Osteocyte (in vitro differentiated cells): ENCODE measurements around the gene DDA1. TPM values are rescaled to one million over a fixed set of nuclear protein-coding genes. Genes with fewer than 3 reads are reported as not detected.
A peak's percentile ranks its signal among the peaks of the same experiment; 100 is the strongest.

Source experiments
- DNase-seq: peaks from one replicate; pipeline ENCODE4 v3.0.0; 2021; ENCODE audit warnings: mixed read lengths; ENCODE audit not compliant: unreplicated experiment; ENCODE audit errors: extremely low spot score
- H3K27ac Mint-ChIP-seq: one replicate; pipeline ENCODE4 v1.8.0; 2021; ENCODE audit warnings: mild to moderate bottlenecking, mixed read lengths; ENCODE audit not compliant: unreplicated experiment
- H3K27me3 Mint-ChIP-seq: one replicate; pipeline ENCODE4 v1.8.0; 2021; ENCODE audit warnings: mixed read lengths; ENCODE audit not compliant: unreplicated experiment
- H3K36me3 Mint-ChIP-seq: one replicate; pipeline ENCODE4 v1.8.0; 2021; ENCODE audit warnings: mixed read lengths; ENCODE audit not compliant: unreplicated experiment
- H3K4me1 Mint-ChIP-seq: one replicate; pipeline ENCODE4 v1.8.0; 2021; ENCODE audit warnings: mixed read lengths; ENCODE audit not compliant: unreplicated experiment
- H3K4me3 Mint-ChIP-seq: one replicate; pipeline ENCODE4 v1.8.0; 2021; ENCODE audit warnings: mild to moderate bottlenecking, moderate library complexity, mixed read lengths; ENCODE audit not compliant: unreplicated experiment
- H3K9me3 Mint-ChIP-seq: one replicate; pipeline ENCODE4 v1.8.0; 2021; ENCODE audit warnings: mixed read lengths; ENCODE audit not compliant: unreplicated experiment
- total RNA-seq: library from RNA; stranded (reverse); gene quantifications from 2 replicates; pipeline ENCODE4 v1.2.1, GENCODE V29; 2021
- TF ChIP-seq, protein P1 (sequence below): fragments of 200-600 bp; sonication (generic); IDR thresholded peaks from 2 replicates; pipeline ENCODE4 v1.5.0; 2021; ENCODE audit warnings: antibody characterized with exemption, mild to moderate bottlenecking, moderate library complexity

The DDA1 gene
- total RNA-seq, 1 donor from 2014 or later, result 50.0 TPM

DNA sequence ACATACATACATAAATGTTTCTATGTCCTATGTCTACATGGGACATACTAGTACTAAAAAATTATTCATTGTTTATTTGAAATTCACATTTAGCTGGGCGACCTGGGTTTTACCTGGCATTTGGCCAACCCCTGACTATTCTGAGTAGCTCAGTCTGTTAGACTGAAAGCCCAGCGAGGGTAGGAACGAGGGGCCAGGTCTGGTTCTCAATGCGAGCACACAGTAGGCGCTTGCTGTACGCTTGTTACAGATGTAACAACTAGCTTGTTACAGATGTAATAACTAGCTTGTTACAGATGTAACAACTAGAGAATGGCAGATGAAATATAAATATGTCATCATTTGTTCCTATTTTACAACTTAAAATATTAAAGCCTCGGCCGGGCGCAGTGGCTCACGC is 26.2 kb downstream of the DDA1 start:
- DNase-seq, result no peak
- Mint-ChIP-seq H3K27ac (peak overlapping the region; percentile 68), H3K4me1 (peaks cover 23% of the 10 kb centered on the region), H3K9me3 (no peaks in the 10 kb centered on the region), H3K4me3 (peak overlapping the region; percentile 86), H3K36me3 (no peaks in the 10 kb centered on the region), H3K27me3 (no peaks in the 10 kb centered on the region)
- TF ChIP-seq, protein P1, sequence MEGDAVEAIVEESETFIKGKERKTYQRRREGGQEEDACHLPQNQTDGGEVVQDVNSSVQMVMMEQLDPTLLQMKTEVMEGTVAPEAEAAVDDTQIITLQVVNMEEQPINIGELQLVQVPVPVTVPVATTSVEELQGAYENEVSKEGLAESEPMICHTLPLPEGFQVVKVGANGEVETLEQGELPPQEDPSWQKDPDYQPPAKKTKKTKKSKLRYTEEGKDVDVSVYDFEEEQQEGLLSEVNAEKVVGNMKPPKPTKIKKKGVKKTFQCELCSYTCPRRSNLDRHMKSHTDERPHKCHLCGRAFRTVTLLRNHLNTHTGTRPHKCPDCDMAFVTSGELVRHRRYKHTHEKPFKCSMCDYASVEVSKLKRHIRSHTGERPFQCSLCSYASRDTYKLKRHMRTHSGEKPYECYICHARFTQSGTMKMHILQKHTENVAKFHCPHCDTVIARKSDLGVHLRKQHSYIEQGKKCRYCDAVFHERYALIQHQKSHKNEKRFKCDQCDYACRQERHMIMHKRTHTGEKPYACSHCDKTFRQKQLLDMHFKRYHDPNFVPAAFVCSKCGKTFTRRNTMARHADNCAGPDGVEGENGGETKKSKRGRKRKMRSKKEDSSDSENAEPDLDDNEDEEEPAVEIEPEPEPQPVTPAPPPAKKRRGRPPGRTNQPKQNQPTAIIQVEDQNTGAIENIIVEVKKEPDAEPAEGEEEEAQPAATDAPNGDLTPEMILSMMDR, result no peak

DNA sequence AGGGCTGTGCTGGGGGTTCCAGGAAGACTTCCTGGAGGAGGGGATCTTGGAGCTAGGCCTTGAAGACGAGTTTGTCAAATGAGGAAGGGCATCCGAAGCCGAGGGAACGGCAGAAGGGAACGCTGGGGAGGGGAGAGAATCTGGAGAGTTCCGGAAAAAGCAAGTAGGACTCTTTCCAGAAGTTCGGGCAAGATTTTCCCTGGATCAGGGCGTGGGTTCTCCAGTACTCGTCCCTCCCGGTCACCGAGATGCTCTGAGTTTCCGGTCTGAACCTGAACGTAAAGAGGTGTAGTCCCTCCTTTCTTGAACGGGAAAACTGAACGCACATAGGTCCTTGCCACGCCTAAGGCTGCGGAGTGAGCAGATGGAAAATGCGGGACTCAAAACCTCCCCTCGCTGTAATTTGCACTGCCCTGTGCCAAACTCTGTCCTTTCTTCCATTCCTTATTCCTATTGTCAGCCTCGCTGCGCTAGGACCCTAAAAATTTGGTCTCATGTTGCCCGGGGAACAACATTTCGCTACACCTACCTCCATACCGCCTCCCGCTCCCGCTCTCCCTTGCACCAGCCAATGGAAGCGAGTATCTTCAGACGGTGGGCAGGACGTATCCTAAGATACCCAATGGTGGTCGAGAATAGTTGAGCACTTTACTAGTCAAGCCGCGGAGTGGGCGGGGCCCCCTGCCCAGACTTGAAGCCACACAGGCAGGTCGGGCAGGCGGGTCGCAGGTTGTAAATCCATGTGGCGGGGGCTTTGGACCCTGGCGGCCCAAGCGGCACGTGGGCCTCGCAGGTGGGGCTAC is 27.7 kb downstream of the DDA1 start, which contains the start of gene GTPBP3:
TSS of gene GTPBP3 (plus strand) at position 682 of the 803 bp plus-strand sequence. CDS start at position 741, 59 bp downstream.
- H3K36me3 Mint-ChIP-seq, result no peaks in the 10 kb centered on the region
- no peaks in the 10 kb centered on the region for H3K27me3 Mint-ChIP-seq
- peak within 1 kb of the TSS; percentile 99 for H3K27ac Mint-ChIP-seq
- TF ChIP-seq, protein P1, result no peak
- peak within 1 kb of the TSS; percentile 99 for H3K4me3 Mint-ChIP-seq
- H3K4me1 Mint-ChIP-seq, result peaks cover 23% of the 10 kb centered on the region
- DNase-seq, result peak; percentile 96
- H3K9me3 Mint-ChIP-seq, result no peaks in the 10 kb centered on the region

DNA sequence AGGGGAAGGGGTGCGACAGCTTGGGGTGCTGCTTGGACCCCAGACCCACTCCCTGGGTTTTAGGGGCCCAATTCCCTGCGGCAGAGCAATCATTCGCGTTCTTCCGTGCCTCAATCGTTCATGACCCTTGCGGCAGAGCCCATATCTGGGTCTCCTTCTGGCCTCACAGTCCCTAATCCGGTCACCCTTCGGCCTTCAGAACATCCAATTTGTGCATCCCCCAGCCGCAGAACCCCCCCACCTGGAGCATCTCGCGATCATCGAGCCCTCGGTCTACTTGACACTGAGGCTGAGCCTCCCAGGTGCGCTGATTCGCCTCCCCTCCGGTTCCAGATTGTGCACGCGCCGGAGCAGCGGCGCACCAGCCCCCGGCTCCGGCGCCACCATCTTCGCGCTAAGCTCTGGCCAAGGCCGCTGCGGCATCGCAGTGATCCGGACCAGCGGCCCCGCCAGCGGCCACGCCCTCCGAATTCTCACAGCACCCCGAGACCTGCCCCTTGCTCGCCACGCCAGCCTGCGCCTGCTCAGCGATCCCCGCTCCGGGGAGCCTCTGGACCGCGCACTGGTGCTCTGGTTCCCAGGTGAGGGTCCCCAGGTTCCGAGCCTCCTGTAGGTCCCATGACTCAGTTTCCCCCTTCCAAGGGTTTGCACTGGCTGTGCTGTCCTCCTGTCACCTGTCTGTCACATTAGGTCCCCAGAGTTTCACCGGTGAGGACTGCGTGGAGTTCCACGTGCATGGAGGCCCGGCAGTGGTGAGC is 28.5 kb downstream of the DDA1 start:
- no peak for DNase-seq
- Mint-ChIP-seq H3K36me3 (peaks cover 1% of the 10 kb centered on the region), H3K4me1 (peaks cover 23% of the 10 kb centered on the region), H3K27me3 (no peaks in the 10 kb centered on the region), H3K27ac (peak overlapping the region; percentile 41), H3K4me3 (peak overlapping the region; percentile 99), H3K9me3 (no peaks in the 10 kb centered on the region)
- TF ChIP-seq, protein P1, result no peak

DNA sequence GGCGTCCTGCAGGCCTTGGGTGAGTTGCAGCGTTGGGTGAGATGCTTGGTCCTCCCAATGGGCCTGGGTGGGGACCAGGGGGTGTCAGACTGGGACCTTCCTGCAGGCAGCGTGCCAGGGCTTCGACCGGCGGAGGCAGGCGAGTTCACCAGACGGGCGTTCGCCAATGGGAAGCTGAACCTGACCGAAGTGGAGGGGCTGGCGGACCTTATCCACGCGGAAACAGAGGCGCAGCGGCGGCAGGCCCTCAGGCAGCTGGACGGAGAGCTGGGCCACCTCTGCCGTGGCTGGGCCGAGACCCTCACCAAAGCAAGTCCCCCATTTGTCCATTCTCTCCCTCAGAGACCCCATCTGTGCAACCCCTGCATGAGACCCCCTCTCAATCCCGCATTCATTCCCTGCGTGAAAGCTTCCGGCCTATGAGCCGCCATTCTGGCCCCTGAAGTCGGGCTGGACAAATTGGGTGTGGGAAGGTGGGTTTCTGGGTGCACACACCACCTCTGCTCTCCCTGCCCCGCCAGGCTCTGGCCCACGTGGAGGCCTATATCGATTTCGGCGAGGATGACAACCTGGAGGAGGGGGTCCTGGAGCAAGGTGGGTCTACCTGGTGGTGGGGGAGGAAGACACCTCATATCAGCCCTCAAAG is 29.2 kb downstream of the DDA1 start:
- TF ChIP-seq, protein P1, result no peak
- Mint-ChIP-seq H3K4me1 (peaks cover 21% of the 10 kb centered on the region), H3K27ac (no peak overlapping the region), H3K4me3 (peak overlapping the region; percentile 99), H3K9me3 (no peaks in the 10 kb centered on the region), H3K27me3 (no peaks in the 10 kb centered on the region), H3K36me3 (peaks cover 1% of the 10 kb centered on the region)
- no peak for DNase-seq
